Loucy (cell line): ENCODE data around the gene ZBTB20.

ENCODE experiments used
- H2AFZ ChIP-seq: fragments of 200-600 bp; sonication (generic); 2 replicates; pipeline ENCODE4 v1.6.0; 2016; ENCODE audit warnings: antibody characterized with exemption, mild to moderate bottlenecking, low read length, moderate library complexity
- H3F3A ChIP-seq: fragments of 200-600 bp; 2 replicates; pipeline ENCODE4 v1.6.0; 2016; ENCODE audit warnings: antibody characterized with exemption, low read depth, mild to moderate bottlenecking
- H3K27me3 ChIP-seq: fragments of 200-600 bp; sonication (generic); 2 replicates; pipeline ENCODE4 v1.6.1; 2014; ENCODE audit warnings: low read length, mild to moderate bottlenecking; ENCODE audit not compliant: insufficient read depth, poor library complexity, severe bottlenecking
- H3K36me3 ChIP-seq: fragments of 200-600 bp; sonication (generic); 2 replicates; pipeline ENCODE4 v1.6.1; 2016; ENCODE audit warnings: low read length; ENCODE audit not compliant: insufficient read depth
- H3K4me1 ChIP-seq: fragments of 200-600 bp; sonication (generic); 2 replicates; pipeline ENCODE4 v1.5.1; 2014; ENCODE audit warnings: low read length, mild to moderate bottlenecking; ENCODE audit not compliant: insufficient read depth, poor library complexity, severe bottlenecking
- H3K4me2 ChIP-seq: fragments of 200-600 bp; sonication (generic); 2 replicates; pipeline ENCODE4 v1.6.0; 2014; ENCODE audit warnings: antibody characterized with exemption, low read length, low read depth, mild to moderate bottlenecking; ENCODE audit not compliant: poor library complexity, severe bottlenecking
- H3K4me3 ChIP-seq: fragments of 200-600 bp; sonication (generic); 2 replicates; pipeline ENCODE4 v1.5.1; 2014; ENCODE audit warnings: low read length, mild to moderate bottlenecking, mixed read lengths; ENCODE audit not compliant: poor library complexity, severe bottlenecking
- H3K79me2 ChIP-seq: fragments of 200-600 bp; sonication (generic); 2 replicates; pipeline ENCODE4 v1.6.1; 2014; ENCODE audit warnings: low read length; ENCODE audit not compliant: insufficient read depth
- H3K9ac ChIP-seq: fragments of 200-600 bp; sonication (generic); 2 replicates; pipeline ENCODE4 v1.6.0; 2014; ENCODE audit warnings: mild to moderate bottlenecking, low read depth, low read length, moderate library complexity; ENCODE audit not compliant: poor library complexity, severe bottlenecking
- H3K9me2 ChIP-seq: fragments of 200-600 bp; sonication (generic); replicated peaks from 2 replicates; pipeline ENCODE4 v1.6.1; 2016; ENCODE audit warnings: low read depth, low read length, mixed read lengths
- H3K9me3 ChIP-seq: fragments of 200-600 bp; sonication (generic); 2 replicates; pipeline ENCODE4 v1.6.1; 2014; ENCODE audit warnings: mild to moderate bottlenecking, antibody characterized with exemption, low read length, low read depth; ENCODE audit not compliant: insufficient read depth
- H4K20me1 ChIP-seq: fragments of 200-600 bp; sonication (generic); 2 replicates; pipeline ENCODE4 v1.6.0; 2014; ENCODE audit warnings: antibody characterized with exemption, low read length, mild to moderate bottlenecking; ENCODE audit not compliant: insufficient read depth, poor library complexity, severe bottlenecking
- CTCF ChIP-seq: fragments of 200-600 bp; sonication (generic); conservative IDR thresholded peaks from 2 replicates; pipeline ENCODE4 v1.5.1; 2014; ENCODE audit warnings: mild to moderate bottlenecking, antibody characterized with exemption, low read length
- EZH2phosphoT487 ChIP-seq: fragments of 200-600 bp; IDR thresholded peaks from 2 replicates; pipeline ENCODE4 v1.6.1; 2018; ENCODE audit warnings: antibody characterized with exemption, mild to moderate bottlenecking, moderate library complexity, borderline replicate concordance

The ZBTB20 gene

GRCh38 chr3:114525278-114525677 lies 621.8 kb downstream of the ZBTB20 start:
- TF ChIP-seq EZH2phosphoT487 (no peak), CTCF (no peak)
- no peaks in the 10 kb centered on the region for H3F3A ChIP-seq
- H3K9me3 ChIP-seq: no peaks in the 10 kb centered on the region

DNA sequence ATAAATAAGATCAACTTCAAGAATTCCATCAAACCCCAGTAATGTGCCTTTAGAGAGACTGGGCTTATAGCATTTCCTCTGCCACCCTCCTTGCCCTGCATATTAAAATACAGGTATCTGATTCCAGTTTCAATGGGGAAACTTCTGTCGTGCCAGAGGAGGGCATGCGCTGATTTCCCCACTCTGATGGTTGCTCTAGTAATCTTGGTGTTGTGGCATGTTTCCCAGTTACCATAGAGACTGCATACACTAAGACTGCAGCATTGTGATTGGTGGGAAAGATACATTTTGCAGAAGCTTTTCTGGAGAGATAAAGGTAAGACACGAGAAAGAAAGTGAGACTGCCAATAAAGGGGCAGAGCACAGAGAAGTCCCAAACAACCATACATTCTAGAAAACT lies 627.7 kb downstream of the ZBTB20 start:
- no peaks in the 10 kb centered on the region for H3K4me1 ChIP-seq
- no peaks in the 10 kb centered on the region for H3K36me3 ChIP-seq
- H2AFZ ChIP-seq: no peak overlapping the region
- no peaks in the 10 kb centered on the region for H3K9me3 ChIP-seq
- H3K9me2 ChIP-seq: no peaks in the 10 kb centered on the region
- no peaks in the 10 kb centered on the region for H3K27me3 ChIP-seq
- no peaks in the 10 kb centered on the region for H4K20me1 ChIP-seq
- H3K79me2 ChIP-seq: no peaks in the 10 kb centered on the region
- H3F3A ChIP-seq: no peaks in the 10 kb centered on the region
- no peak for TF ChIP-seq CTCF
- no peak for TF ChIP-seq EZH2phosphoT487
- H3K9ac ChIP-seq: no peak overlapping the region
- H3K4me3 ChIP-seq: no peak overlapping the region
- H3K4me2 ChIP-seq: no peak overlapping the region

More at GRCh38 chr3:114525278-114525677, 621.8 kb downstream of the ZBTB20 start:
- Histone ChIP-seq H3K4me3 (no peak overlapping the region), H3K4me1 (no peaks in the 10 kb centered on the region), H3K9ac (no peak overlapping the region), H3K36me3 (no peaks in the 10 kb centered on the region), H3K27me3 (no peaks in the 10 kb centered on the region), H3K9me2 (no peaks in the 10 kb centered on the region), H3K4me2 (no peak overlapping the region), H3K79me2 (no peaks in the 10 kb centered on the region), H2AFZ (no peak overlapping the region), H4K20me1 (no peaks in the 10 kb centered on the region)

GRCh38 chr3:114518206-114518808 lies 628.8 kb downstream of the ZBTB20 start:
- Histone ChIP-seq H3K4me2 (no peak overlapping the region), H3K36me3 (no peaks in the 10 kb centered on the region)

More at GRCh38 chr3:114518206-114518808, 628.8 kb downstream of the ZBTB20 start:
- Histone ChIP-seq H3K9ac (no peak overlapping the region), H3K9me2 (no peaks in the 10 kb centered on the region), H3K9me3 (no peaks in the 10 kb centered on the region), H3F3A (no peaks in the 10 kb centered on the region), H4K20me1 (no peaks in the 10 kb centered on the region), H3K79me2 (no peaks in the 10 kb centered on the region), H2AFZ (no peak overlapping the region), H3K27me3 (no peaks in the 10 kb centered on the region), H3K4me3 (no peak overlapping the region), H3K4me1 (no peaks in the 10 kb centered on the region)
- TF ChIP-seq EZH2phosphoT487: no peak
- TF ChIP-seq CTCF: no peak
